HL-60 (cell line): ENCODE data around the gene HYAL2.

Experiments
- DNase-seq, 2 experiments: peaks; one replicate each; pipeline ENCODE4 v3.0.0-alpha.2; 2010 to 2020; ENCODE audit warnings: low read depth in 1 of 2, low spot score in 1 of 2
- H3K27ac ChIP-seq: fragments of 250-450 bp; sonication (Bioruptor Pico); replicated peaks from 2 replicates; pipeline ENCODE4 v1.5.1; 2020; ENCODE audit warnings: mild to moderate bottlenecking, moderate library complexity
- H3K27me3 ChIP-seq: fragments of 250-450 bp; sonication (Bioruptor Pico); 2 replicates; pipeline ENCODE4 v1.5.1; 2021; ENCODE audit warnings: mild to moderate bottlenecking, moderate library complexity; ENCODE audit not compliant: insufficient read depth, poor library complexity, severe bottlenecking
- H3K4me3 ChIP-seq: replicated peaks from 2 replicates; pipeline ENCODE4 v1.5.1; 2011; ENCODE audit warnings: mild to moderate bottlenecking, control low read depth, low read length; ENCODE audit not compliant: insufficient read depth
- GABPA ChIP-seq: IDR thresholded peaks from 2 replicates; pipeline ENCODE4 v1.6.1; 2012; ENCODE audit warnings: low read depth
- POLR2AphosphoS5 ChIP-seq: IDR thresholded peaks from 2 replicates; pipeline ENCODE4 v1.6.1; 2012; ENCODE audit warnings: low read depth
- SPI1 ChIP-seq: IDR thresholded peaks from 2 replicates; pipeline ENCODE4 v1.6.1; 2012; ENCODE audit warnings: low read depth, mild to moderate bottlenecking, borderline replicate concordance
- long read RNA-seq: library from polyadenylated mRNA; unstranded; transcript quantifications from one replicate; pipeline ENCODE4 v2.0.0, GENCODE V29; 2020
- TF ChIP-seq, protein P1 (sequence below): IDR thresholded peaks from one replicate; pipeline ENCODE4 v1.5.1; 2011; ENCODE audit warnings: low read length, control low read depth, inconsistent platforms; ENCODE audit not compliant: insufficient read depth
- TF ChIP-seq, protein P2 (sequence below): IDR thresholded peaks from 2 replicates; pipeline ENCODE4 v1.6.1; 2012; ENCODE audit warnings: low read depth; ENCODE audit not compliant: insufficient replicate concordance

Gene HYAL2, protein sequence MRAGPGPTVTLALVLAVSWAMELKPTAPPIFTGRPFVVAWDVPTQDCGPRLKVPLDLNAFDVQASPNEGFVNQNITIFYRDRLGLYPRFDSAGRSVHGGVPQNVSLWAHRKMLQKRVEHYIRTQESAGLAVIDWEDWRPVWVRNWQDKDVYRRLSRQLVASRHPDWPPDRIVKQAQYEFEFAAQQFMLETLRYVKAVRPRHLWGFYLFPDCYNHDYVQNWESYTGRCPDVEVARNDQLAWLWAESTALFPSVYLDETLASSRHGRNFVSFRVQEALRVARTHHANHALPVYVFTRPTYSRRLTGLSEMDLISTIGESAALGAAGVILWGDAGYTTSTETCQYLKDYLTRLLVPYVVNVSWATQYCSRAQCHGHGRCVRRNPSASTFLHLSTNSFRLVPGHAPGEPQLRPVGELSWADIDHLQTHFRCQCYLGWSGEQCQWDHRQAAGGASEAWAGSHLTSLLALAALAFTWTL
- long read RNA-seq, full-length matches to known transcripts: 21 of 22 reads
- long read RNA-seq, partial matches to known transcripts: 0 of 22 reads
- long read RNA-seq, other reads (novel, unspliced or antisense): 1 of 22 reads

DNA sequence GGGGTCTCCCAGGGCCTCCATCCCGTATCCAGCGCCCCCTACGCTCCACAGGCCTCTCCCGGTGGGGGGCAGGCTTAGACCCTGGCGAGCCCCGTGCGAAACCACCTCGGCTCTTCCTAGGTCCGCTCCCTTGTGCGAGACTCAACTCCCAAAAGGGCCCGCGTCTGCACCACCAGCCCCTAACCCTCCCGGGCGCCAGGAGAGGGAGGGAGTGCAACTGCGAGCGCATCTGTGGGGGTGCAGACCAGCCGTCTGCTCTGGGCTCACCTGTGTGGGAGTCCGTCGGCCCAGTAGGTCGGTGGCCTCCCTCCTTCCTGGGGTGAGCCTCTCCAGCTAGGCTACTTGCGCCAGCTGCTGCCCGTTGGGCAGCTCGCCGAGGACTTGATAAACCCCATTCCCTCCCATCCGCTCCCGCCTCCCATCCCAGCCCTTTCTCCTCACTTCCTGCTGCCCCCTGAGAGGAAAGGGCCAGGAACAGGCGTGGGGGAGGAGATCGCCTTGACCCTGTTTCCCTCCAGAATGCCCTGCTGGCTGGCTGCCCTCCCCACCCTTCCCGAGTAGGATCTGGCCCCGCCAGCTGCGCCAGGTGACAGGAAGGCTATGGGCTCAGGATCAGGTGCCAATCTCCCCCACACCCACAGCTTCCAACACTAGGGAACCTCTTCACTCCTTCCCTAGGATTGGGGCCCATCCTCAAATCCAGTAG, at the start of gene HYAL2:
Gene HYAL2, minus strand, starts transcription at position 360 of the 706 bp plus-strand sequence. CDS start 2,256 bp downstream, outside the sequence.
- peak within 1 kb of the TSS; percentile 100 for H3K27ac ChIP-seq
- H3K27me3 ChIP-seq: no peaks in the 10 kb centered on the region
- no peak for DNase-seq
- peak within 1 kb of the TSS; percentile 68 for H3K4me3 ChIP-seq
- TF ChIP-seq POLR2AphosphoS5 (no peak), SPI1 (no peak), GABPA (no peak)
- TF ChIP-seq, protein P1, sequence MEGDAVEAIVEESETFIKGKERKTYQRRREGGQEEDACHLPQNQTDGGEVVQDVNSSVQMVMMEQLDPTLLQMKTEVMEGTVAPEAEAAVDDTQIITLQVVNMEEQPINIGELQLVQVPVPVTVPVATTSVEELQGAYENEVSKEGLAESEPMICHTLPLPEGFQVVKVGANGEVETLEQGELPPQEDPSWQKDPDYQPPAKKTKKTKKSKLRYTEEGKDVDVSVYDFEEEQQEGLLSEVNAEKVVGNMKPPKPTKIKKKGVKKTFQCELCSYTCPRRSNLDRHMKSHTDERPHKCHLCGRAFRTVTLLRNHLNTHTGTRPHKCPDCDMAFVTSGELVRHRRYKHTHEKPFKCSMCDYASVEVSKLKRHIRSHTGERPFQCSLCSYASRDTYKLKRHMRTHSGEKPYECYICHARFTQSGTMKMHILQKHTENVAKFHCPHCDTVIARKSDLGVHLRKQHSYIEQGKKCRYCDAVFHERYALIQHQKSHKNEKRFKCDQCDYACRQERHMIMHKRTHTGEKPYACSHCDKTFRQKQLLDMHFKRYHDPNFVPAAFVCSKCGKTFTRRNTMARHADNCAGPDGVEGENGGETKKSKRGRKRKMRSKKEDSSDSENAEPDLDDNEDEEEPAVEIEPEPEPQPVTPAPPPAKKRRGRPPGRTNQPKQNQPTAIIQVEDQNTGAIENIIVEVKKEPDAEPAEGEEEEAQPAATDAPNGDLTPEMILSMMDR: no peak
- TF ChIP-seq, protein P2, sequence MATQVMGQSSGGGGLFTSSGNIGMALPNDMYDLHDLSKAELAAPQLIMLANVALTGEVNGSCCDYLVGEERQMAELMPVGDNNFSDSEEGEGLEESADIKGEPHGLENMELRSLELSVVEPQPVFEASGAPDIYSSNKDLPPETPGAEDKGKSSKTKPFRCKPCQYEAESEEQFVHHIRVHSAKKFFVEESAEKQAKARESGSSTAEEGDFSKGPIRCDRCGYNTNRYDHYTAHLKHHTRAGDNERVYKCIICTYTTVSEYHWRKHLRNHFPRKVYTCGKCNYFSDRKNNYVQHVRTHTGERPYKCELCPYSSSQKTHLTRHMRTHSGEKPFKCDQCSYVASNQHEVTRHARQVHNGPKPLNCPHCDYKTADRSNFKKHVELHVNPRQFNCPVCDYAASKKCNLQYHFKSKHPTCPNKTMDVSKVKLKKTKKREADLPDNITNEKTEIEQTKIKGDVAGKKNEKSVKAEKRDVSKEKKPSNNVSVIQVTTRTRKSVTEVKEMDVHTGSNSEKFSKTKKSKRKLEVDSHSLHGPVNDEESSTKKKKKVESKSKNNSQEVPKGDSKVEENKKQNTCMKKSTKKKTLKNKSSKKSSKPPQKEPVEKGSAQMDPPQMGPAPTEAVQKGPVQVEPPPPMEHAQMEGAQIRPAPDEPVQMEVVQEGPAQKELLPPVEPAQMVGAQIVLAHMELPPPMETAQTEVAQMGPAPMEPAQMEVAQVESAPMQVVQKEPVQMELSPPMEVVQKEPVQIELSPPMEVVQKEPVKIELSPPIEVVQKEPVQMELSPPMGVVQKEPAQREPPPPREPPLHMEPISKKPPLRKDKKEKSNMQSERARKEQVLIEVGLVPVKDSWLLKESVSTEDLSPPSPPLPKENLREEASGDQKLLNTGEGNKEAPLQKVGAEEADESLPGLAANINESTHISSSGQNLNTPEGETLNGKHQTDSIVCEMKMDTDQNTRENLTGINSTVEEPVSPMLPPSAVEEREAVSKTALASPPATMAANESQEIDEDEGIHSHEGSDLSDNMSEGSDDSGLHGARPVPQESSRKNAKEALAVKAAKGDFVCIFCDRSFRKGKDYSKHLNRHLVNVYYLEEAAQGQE: no peak

DNA sequence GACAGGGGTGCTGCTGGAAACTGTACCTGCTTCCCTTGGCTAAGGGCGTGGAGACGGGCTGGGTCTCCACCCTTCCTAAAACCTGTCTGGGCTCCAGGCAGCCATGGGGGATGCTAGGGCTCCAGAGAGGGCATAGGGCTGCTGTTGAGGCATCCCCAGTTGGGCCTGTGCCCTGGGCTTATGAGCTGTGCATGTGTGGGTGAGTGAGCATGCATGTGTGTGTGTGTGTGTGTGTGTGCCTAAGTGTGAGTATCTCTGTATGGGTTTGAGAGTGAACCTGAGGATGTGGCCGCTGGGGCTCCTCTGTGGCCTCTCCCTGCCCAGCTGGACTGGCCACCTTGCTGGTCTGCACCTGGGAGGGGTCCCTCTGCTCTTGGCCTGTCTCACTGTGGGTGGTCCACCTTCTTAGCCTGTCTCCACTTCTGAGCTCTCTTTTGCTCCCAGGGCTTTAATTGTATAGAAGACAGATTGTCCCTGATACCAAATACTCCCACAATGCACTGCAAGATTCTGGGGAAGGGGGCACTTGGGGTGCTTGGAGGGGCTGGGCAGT, 48.7 kb upstream of the HYAL2 start:
- Histone ChIP-seq H3K27me3 (peaks cover 2% of the 10 kb centered on the region), H3K4me3 (no peak overlapping the region), H3K27ac (no peak overlapping the region)
- no peak for DNase-seq
- TF ChIP-seq POLR2AphosphoS5 (no peak), SPI1 (no peak), GABPA (no peak)
- TF ChIP-seq, protein P1: no peak
- TF ChIP-seq, protein P2: no peak

DNA sequence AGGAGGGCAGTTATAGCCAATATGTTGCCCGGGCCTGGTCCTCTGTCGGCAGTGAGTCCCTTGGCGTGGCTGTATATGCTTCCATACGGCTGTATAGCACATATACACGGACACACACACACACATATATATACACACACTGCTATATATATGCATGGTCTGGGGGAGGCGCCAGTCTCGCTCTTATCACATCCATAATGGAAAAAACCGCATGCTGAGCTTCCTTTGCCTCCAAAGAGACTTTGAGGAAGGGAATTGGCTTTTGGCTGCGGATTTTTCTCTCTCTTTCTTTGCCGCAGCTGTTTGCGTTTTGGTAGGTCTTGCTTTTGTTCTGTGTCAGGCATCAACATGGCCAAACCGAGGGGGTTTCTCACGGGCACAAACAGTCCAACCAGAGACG, 48.0 kb upstream of the HYAL2 start:
- H3K27me3 ChIP-seq: peaks cover 2% of the 10 kb centered on the region
- TF ChIP-seq, protein P1: peak; percentile 15
- no peak for TF ChIP-seq SPI1
- DNase-seq: peak in 1 of 2 experiments; percentile 36
- H3K27ac ChIP-seq: no peak overlapping the region
- H3K4me3 ChIP-seq: no peak overlapping the region
